Right atrium auricular region (tissue), 2 donors: ENCODE data around the gene GMNN. TPM values are rescaled to one million over a fixed set of nuclear protein-coding genes. Genes with fewer than 3 reads are reported as not detected.
"Not testable (repeated sequence)": the region's sequence is repeated elsewhere in the genome, so short reads cannot be mapped to it uniquely, and the experiment has no call there.

Source experiments
- DNase-seq: peaks from one replicate; pipeline ENCODE4 v3.0.0-alpha.2; 2019; ENCODE audit warnings: low spot score
- H3K27ac ChIP-seq, 2 donors: fragments of 200-600 bp; sonication (generic); 1 replicate in 1 of 2; 2 replicates in 1 of 2; pipeline ENCODE4 v1.5.1; 2016 to 2019
- H3K27me3 ChIP-seq, 2 donors: fragments of 200-600 bp; sonication (generic); one replicate each; pipeline versions ENCODE4 v1.5.1 to v1.6.0; 2017 to 2019
- H3K36me3 ChIP-seq: fragments of 200-600 bp; sonication (generic); one replicate; pipeline ENCODE4 v1.5.1; 2016
- H3K4me1 ChIP-seq, 2 donors: fragments of 200-600 bp; sonication (generic); one replicate each; pipeline versions ENCODE4 v1.5.1 to v1.6.0; 2017 to 2019
- H3K4me3 ChIP-seq, 2 donors: fragments of 200-600 bp; sonication (generic); 1 replicate in 1 of 2; 2 replicates in 1 of 2; pipeline ENCODE4 v1.5.1; 2017 to 2019; ENCODE audit warnings: mild to moderate bottlenecking in 1 of 2, moderate library complexity in 1 of 2
- H3K9me3 ChIP-seq, 2 donors: fragments of 200-600 bp; sonication (generic); one replicate each; pipeline ENCODE4 v1.5.1; 2019
- CTCF ChIP-seq, 2 donors: fragments of 200-600 bp; sonication (generic); IDR thresholded peaks; one replicate each; pipeline ENCODE4 v1.5.1; 2019; ENCODE audit warnings: antibody characterized with exemption in 2 of 2
- total RNA-seq, 2 donors: library from RNA; depleted of rRNA; stranded (reverse); fragments of >200 nt; gene quantifications; one replicate each; pipeline ENCODE4 v1.1.0, GENCODE V29; 2016

The GMNN gene
- total RNA-seq, 2 donors from 2014 or later: 4.0 to 4.2 TPM

GRCh38 chr6:24752503-24752902 lies 22.2 kb upstream of the GMNN start:
- H3K27me3 ChIP-seq: no peaks in the 10 kb centered on the region
- no peak overlapping the region for H3K4me3 ChIP-seq
- no peaks in the 10 kb centered on the region for H3K36me3 ChIP-seq
- no peak for TF ChIP-seq CTCF (IDR thresholded peaks at IDR 0.05)
- DNase-seq: no peak
- H3K9me3 ChIP-seq: no peaks in the 10 kb centered on the region
- H3K4me1 ChIP-seq: no peaks in the 10 kb centered on the region
- no peak overlapping the region for H3K27ac ChIP-seq

GRCh38 chr6:24752917-24753492 lies 21.7 kb upstream of the GMNN start:
- Histone ChIP-seq H3K27ac (no peak overlapping the region), H3K9me3 (no peaks in the 10 kb centered on the region), H3K4me3 (no peak overlapping the region), H3K27me3 (no peaks in the 10 kb centered on the region), H3K36me3 (no peaks in the 10 kb centered on the region), H3K4me1 (no peaks in the 10 kb centered on the region)
- no peak for DNase-seq
- no peak for TF ChIP-seq CTCF (IDR thresholded peaks at IDR 0.05)

GRCh38 chr6:24753545-24753944 lies 21.2 kb upstream of the GMNN start:
- H3K9me3 ChIP-seq: no peaks in the 10 kb centered on the region
- H3K27me3 ChIP-seq: no peaks in the 10 kb centered on the region
- no peaks in the 10 kb centered on the region for H3K4me1 ChIP-seq
- no peak overlapping the region for H3K27ac ChIP-seq
- TF ChIP-seq CTCF (IDR thresholded peaks at IDR 0.05): no peak
- DNase-seq: no peak
- no peaks in the 10 kb centered on the region for H3K36me3 ChIP-seq
- H3K4me3 ChIP-seq: no peak overlapping the region

GRCh38 chr6:24754378-24754777 lies 20.4 kb upstream of the GMNN start:
- not testable (repeated sequence) for H3K36me3 ChIP-seq, H3K4me3 ChIP-seq, H3K4me1 ChIP-seq, H3K9me3 ChIP-seq, H3K27me3 ChIP-seq, DNase-seq, H3K27ac ChIP-seq

GRCh38 chr6:24755279-24755678 lies 19.5 kb upstream of the GMNN start:
- H3K27ac ChIP-seq: no peak overlapping the region
- DNase-seq: no peak
- H3K36me3 ChIP-seq: no peaks in the 10 kb centered on the region
- H3K4me1 ChIP-seq: no peaks in the 10 kb centered on the region
- H3K27me3 ChIP-seq: no peaks in the 10 kb centered on the region
- no peaks in the 10 kb centered on the region for H3K9me3 ChIP-seq
- no peak overlapping the region for H3K4me3 ChIP-seq
- no peak for TF ChIP-seq CTCF (IDR thresholded peaks at IDR 0.05)

- Histone ChIP-seq H3K4me3 (no peak overlapping the region), H3K9me3 (no peaks in the 10 kb centered on the region), H3K27ac (no peak overlapping the region), H3K4me1 (no peaks in the 10 kb centered on the region), H3K36me3 (no peaks in the 10 kb centered on the region), H3K27me3 (no peaks in the 10 kb centered on the region)
- no peak for DNase-seq
- no peak for TF ChIP-seq CTCF (IDR thresholded peaks at IDR 0.05)
Measured at GRCh38 chr6:24757611-24758010, 17.1 kb upstream of the GMNN start.
